HG02610 (cell line): ENCODE results near the gene EYA2.

Experiments
- ATAC-seq: cut with Tn5 transposase; IDR thresholded peaks from one replicate; pipeline ENCODE4 v1.9.1; 2021; ENCODE audit warnings: mild to moderate bottlenecking, moderate library complexity; ENCODE audit not compliant: unreplicated experiment

Gene EYA2

DNA sequence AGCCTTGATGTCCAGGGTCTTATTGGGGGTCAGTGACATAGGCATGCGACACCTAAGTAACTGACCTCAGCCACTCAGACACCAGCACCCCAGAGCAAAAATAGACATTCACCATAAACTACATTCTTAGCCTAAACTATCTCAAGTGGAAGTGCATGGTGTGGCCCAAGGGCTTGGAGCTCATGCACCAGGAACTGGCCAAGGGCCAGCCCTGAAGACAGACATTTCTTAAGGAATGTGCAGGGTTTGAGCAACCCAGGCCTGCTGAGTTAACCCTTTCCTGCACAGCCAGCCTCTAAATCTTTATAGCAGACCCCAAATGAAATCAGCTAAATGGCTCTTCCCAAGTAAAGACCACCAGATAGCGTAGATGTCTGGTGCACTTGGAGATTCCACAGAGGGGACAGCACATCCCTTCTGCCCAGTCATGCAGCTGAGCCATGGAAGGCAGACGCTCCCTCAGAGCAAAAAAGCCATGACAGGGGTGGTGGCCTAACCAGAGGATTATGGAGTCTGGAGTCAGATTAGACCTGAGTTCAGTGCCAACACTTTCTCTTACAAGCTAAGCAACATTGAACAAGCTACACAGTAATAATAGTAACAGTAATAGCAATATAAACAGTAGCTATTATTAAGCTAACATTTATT, 239.3 kb downstream of the EYA2 start:
- ATAC-seq = no peak

GRCh38 chr20:47136782-47137181, 242.1 kb downstream of the EYA2 start:
- ATAC-seq = no peak

GRCh38 chr20:47137231-47137870, 242.7 kb downstream of the EYA2 start:
- ATAC-seq = no peak

DNA sequence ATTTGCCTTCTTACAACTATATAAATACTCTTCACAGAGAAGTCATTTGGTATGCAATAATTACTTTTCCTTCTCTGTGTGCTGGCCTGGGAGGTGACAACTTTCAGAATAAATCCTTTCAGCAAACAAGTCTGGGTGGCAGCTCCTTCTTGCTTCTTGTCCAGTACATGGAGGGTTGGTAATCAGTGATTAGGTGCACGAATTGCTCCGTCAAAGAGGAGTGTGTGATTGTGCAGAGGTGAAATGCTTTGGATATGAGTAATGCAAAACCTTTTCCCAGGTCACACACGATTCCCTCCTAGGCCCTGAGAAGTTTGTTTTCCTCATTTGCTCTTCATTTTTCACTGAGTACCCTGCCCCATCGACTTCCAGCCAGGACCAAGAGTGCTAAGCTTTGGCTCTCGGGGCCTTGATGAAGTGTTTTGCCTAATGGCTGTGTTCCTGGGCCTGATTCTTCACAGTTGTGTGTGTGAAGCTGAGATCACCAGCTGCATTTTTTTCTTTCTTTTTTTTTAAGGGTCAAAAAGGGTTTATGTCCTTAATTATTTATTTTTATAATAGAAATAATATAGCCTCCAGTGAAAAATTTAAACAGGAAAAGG, 245.4 kb downstream of the EYA2 start:
- ATAC-seq = no peak

- no peak for ATAC-seq
Observed at GRCh38 chr20:47141350-47141921, 246.8 kb downstream of the EYA2 start.

DNA sequence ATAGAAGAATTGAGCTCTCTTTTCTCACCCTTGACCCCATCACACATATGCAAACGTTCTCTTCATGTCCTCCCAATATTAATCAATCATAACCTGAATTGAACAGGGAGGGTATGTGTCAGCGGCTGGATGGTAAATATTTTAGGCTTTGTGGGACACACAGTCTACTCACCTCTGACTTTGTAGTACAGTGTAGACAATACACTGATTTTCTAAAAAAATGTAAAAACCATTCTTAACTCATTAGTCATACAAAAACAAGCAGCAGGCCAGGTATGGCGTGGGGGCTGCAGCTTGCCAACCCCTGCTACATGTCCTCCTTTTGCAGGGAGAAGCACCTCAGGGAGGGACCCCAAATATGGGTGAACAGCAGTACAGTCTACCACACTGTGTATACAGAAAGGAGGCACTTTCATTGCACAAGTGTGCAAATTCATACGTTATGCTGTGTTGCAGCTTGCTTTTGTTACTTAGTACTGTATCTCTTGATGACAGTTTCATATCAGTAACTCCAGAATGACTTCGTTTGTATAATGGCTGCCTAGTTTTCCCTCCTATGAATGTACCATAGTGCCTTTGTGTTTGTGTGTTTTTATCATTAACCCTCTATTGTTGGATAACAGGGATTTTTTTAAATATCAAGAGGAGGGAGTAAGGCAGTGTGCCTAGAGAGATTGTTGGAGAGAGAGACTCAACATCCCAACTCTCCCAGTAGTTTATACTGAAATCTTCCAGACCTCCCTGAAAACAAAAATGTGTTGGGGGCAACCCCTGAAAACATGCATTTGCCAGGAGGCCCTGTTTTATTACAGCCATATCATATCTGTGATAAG, 247.5 kb downstream of the EYA2 start:
- ATAC-seq = no peak

DNA sequence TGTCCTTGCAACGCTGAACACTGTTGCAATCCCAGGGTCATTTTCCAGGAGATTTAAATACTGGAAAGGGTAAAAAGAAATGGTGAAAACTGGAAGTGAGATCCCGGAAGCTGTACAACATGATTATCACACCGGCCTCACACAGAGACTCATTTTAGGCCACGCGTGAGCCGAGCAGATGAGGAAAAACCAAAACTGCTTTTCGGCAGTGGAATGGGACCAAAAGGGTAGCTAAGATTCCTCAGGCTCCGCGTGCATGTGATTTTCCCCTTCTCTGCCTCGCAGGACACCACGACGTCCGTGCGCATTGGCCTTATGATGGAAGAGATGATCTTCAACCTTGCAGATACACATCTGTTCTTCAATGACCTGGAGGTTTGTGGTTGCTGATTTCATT, 248.1 kb downstream of the EYA2 start:
- ATAC-seq = no peak

- ATAC-seq = no peak
Observed at GRCh38 chr20:47143657-47144056, 249.0 kb downstream of the EYA2 start.

GRCh38 chr20:47144463-47144862, 249.8 kb downstream of the EYA2 start:
- no peak for ATAC-seq

GRCh38 chr20:47146686-47147085, 252.0 kb downstream of the EYA2 start:
- ATAC-seq = no peak

DNA sequence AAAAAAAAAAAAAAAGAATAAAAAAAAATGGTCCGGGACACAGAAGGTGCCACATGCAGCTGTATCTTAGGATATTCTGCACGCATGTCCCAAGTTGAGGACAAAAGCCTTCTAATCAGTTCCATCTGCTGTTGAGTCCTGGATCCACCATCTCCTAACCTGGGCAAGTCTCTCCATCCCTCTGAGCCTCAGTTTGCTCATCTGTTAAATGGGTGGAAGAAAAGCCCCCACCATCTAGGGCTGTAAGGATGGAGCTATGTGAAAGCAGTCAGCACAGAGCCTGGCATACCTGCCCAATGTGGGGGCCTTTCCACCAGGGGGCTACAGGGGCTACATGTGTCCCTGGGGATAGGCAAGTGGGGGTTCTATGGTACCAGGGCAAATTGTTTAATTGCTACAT, 253.4 kb downstream of the EYA2 start:
- no peak for ATAC-seq

DNA sequence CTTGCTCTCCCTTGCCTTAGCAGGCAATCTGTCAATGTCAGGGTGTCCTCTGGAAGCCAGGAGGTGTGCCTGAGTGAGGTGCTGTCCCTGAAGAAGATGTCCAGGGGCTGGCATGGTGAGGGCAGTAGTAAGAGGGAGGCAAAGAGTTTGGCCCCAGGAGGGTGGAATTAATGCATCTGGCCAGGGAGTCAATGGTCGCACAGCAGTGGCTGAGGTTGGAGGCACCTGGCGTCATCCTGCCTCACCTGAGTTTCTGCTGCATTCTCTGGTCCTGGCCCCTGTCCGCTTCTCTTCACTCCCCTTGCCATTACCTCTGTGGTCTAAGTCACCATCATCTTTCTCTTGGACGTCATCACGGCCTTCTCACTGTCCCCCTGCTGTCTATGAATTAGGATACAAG, 255.3 kb downstream of the EYA2 start:
- ATAC-seq = no peak

GRCh38 chr20:47150403-47151152, 255.9 kb downstream of the EYA2 start:
- no peak for ATAC-seq

- no peak for ATAC-seq
Observed at GRCh38 chr20:47152068-47152467, 257.4 kb downstream of the EYA2 start.

DNA sequence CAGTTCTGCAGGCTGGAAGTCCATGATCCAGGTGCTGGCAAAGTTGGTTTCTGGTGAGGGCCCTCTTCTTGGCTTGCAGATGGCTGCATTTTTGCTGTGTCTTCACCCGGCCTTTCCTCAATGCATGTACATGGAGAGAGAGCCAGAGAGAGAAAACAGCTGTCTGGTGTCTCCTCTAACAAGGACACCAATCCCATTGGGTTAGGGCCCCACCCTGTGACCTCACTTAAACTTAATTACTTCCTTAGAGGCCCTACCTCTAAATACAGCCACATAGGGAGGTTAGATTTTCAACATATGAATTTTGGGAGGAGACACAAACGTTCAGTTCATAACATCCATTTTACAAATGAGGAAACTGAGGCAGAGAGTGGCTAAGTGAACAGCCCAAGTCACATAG, 259.4 kb downstream of the EYA2 start:
- ATAC-seq = no peak

- no peak for ATAC-seq
Observed at GRCh38 chr20:47156301-47157137, 261.9 kb downstream of the EYA2 start.

DNA sequence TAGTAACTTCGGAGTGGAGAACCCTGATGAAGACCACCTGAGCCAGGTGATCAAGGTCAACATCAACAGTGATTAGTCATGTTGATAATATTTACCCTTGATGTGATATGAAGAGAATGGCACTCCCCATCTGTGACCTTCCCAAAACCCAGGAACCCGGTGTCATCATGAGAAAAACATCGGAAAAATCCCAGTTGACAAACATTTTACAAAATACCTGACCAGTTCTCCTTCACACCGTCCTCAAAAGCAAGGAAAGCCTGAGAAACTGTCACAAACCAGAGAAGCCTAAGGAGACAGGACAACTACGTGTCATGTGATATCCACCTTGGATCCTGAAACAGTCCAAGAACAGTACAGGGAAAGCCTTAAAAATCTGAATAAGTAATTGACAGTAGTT, 264.5 kb downstream of the EYA2 start:
- no peak for ATAC-seq

GRCh38 chr20:47160240-47160639, 265.6 kb downstream of the EYA2 start:
- no peak for ATAC-seq

DNA sequence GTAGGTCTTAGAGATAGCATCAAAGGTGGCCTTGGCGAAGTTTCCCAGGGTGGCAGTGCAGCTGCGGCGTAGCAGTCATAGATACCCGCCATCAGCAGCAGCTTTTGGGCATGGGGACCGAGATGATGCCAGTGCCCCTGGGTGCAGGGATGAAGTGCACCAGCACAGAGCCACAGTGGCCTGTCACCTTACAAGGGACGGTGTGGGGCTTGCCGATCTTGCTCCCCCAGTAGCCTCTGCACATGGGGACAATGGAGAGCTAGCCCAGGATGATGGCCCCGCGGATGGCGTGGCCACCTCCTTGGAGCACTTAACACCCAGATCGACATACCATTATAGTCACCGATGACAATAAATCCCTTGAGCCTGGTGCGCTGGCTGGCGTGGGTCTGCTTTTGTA, 266.3 kb downstream of the EYA2 start:
- ATAC-seq = no peak

GRCh38 chr20:47161411-47161810, 266.8 kb downstream of the EYA2 start:
- no peak for ATAC-seq
